GM23248 (cell line): ENCODE results near the gene RPL10A. TPM values are rescaled to one million over a fixed set of nuclear protein-coding genes. Genes with fewer than 3 reads are reported as not detected.

Experiments
- DNase-seq: peaks from one replicate; pipeline ENCODE4 v3.0.0-alpha.2; 2015
- H2AFZ ChIP-seq: fragments of 200-600 bp; sonication (generic); 2 replicates; pipeline ENCODE4 v1.6.1; 2016; ENCODE audit warnings: antibody characterized with exemption
- H3F3A ChIP-seq: fragments of 200-600 bp; sonication (generic); 2 replicates; pipeline ENCODE4 v1.6.1; 2016; ENCODE audit warnings: mild to moderate bottlenecking, antibody characterized with exemption, mixed run types; ENCODE audit not compliant: insufficient read depth
- H3K27ac ChIP-seq: fragments of 200-600 bp; sonication (generic); 2 replicates; pipeline ENCODE4 v1.5.1; 2016; ENCODE audit warnings: mild to moderate bottlenecking
- H3K27me3 ChIP-seq: fragments of 200-600 bp; sonication (generic); replicated peaks from 2 replicates; pipeline ENCODE4 v1.6.1; 2016; ENCODE audit warnings: mild to moderate bottlenecking; ENCODE audit not compliant: insufficient read depth
- H3K36me3 ChIP-seq: fragments of 200-600 bp; sonication (generic); 2 replicates; pipeline ENCODE4 v1.6.1; 2016; ENCODE audit warnings: low read depth, mild to moderate bottlenecking
- H3K4me1 ChIP-seq: fragments of 200-600 bp; sonication (generic); 2 replicates; pipeline ENCODE4 v1.6.1; 2016; ENCODE audit warnings: mild to moderate bottlenecking; ENCODE audit not compliant: insufficient read depth
- H3K4me2 ChIP-seq: fragments of 200-600 bp; sonication (generic); one replicate; pipeline ENCODE4 v1.6.1; 2016; ENCODE audit warnings: mild to moderate bottlenecking; ENCODE audit not compliant: unreplicated experiment
- H3K4me3 ChIP-seq: fragments of 200-600 bp; sonication (generic); 2 replicates; pipeline ENCODE4 v1.5.1; 2016; ENCODE audit warnings: mild to moderate bottlenecking
- H3K79me2 ChIP-seq: fragments of 200-600 bp; sonication (generic); 2 replicates; pipeline ENCODE4 v1.6.1; 2016; ENCODE audit warnings: mild to moderate bottlenecking; ENCODE audit not compliant: insufficient read depth
- H3K9ac ChIP-seq: fragments of 200-600 bp; sonication (generic); 2 replicates; pipeline ENCODE4 v1.6.1; 2016; ENCODE audit warnings: mild to moderate bottlenecking
- H3K9me2 ChIP-seq: fragments of 200-600 bp; sonication (generic); 2 replicates; pipeline ENCODE4 v1.6.1; 2016; ENCODE audit warnings: mixed run types, mild to moderate bottlenecking, moderate library complexity; ENCODE audit not compliant: insufficient read depth
- H3K9me3 ChIP-seq: fragments of 200-600 bp; sonication (generic); one replicate; pipeline ENCODE4 v1.6.1; 2017; ENCODE audit warnings: low read depth
- H4K20me1 ChIP-seq: fragments of 200-600 bp; sonication (generic); 2 replicates; pipeline ENCODE4 v1.6.0; 2016; ENCODE audit not compliant: insufficient read depth
- EZH2 ChIP-seq: fragments of 200-600 bp; sonication (generic); IDR thresholded peaks from 2 replicates; pipeline ENCODE4 v1.6.1; 2018; ENCODE audit warnings: antibody characterized with exemption, mild to moderate bottlenecking; ENCODE audit not compliant: insufficient read depth, poor library complexity, severe bottlenecking
- EZH2phosphoT487 ChIP-seq: fragments of 200-600 bp; sonication (generic); IDR thresholded peaks from 2 replicates; pipeline ENCODE4 v1.6.1; 2018; ENCODE audit warnings: antibody characterized with exemption, moderate library complexity, mild to moderate bottlenecking, low read depth; ENCODE audit not compliant: insufficient read depth
- WGBS, 2 experiments: methylation state at CpG; one replicate each; pipeline ENCODE4 v1.1.6; 2015 to 2017; ENCODE audit warnings: low lambda C conversion rate in 2 of 2, low coverage in 1 of 2; ENCODE audit errors: missing lambda C conversion rate in 2 of 2; 5-methylcytosine and 5-hydroxymethylcytosine counted together
- in situ Hi-C: fragments of 300-500 bp; cut with MboI; formaldehyde crosslinking; loops from 2 replicates; pipeline ENCODE4 v1.15.0; 2020
- polyA plus RNA-seq: library from polyadenylated mRNA; unstranded; fragments of >200 nt; fragmentation: Nextera tagmentation; extraction: Ambion mirVana; gene quantifications from 2 replicates; pipeline ENCODE4 v1.2.1, GENCODE V29; 2016
- total RNA-seq: library from RNA; depleted of rRNA; stranded (reverse); fragments of >200 nt; shearing (Covaris generic); gene quantifications from 2 replicates; pipeline ENCODE4 v1.2.3, GENCODE V29; 2014

RPL10A gene
- total and polyA plus RNA-seq, 2 experiments from 2014 or later: 366 to 915 TPM

GRCh38 chr6:35488517-35488862, 20.3 kb downstream of the RPL10A start:
- no peak overlapping the region for H3K9ac ChIP-seq
- 69 to 72% methylated on average over 9 of the region's 9 CpGs for WGBS, 2 experiments
- no peaks in the 10 kb centered on the region for H3K36me3 ChIP-seq
- DNase-seq: no peak
- no peak overlapping the region for H3K27ac ChIP-seq
- H3F3A ChIP-seq: no peaks in the 10 kb centered on the region
- H3K27me3 ChIP-seq: no peaks in the 10 kb centered on the region
- no peak for TF ChIP-seq EZH2
- TF ChIP-seq EZH2phosphoT487: no peak
- in situ Hi-C loops: no loop called here
- peaks cover 31% of the 10 kb centered on the region for H3K4me1 ChIP-seq
- no peaks in the 10 kb centered on the region for H3K9me3 ChIP-seq
- no peak overlapping the region for H2AFZ ChIP-seq
- no peak overlapping the region for H3K4me2 ChIP-seq
- H4K20me1 ChIP-seq: no peaks in the 10 kb centered on the region
- H3K79me2 ChIP-seq: peaks cover 85% of the 10 kb centered on the region
- no peak overlapping the region for H3K4me3 ChIP-seq
- H3K9me2 ChIP-seq: no peaks in the 10 kb centered on the region

- 100% methylated on average over 1 of the region's 1 CpG for WGBS, 2 experiments
- H2AFZ ChIP-seq: no peak overlapping the region
- H3K4me3 ChIP-seq: no peak overlapping the region
- no peaks in the 10 kb centered on the region for H4K20me1 ChIP-seq
- TF ChIP-seq EZH2phosphoT487 (no peak), EZH2 (no peak)
- H3K79me2 ChIP-seq: peaks cover 91% of the 10 kb centered on the region
- no peaks in the 10 kb centered on the region for H3K36me3 ChIP-seq
- H3K9me2 ChIP-seq: no peaks in the 10 kb centered on the region
- no peak for DNase-seq
- no peaks in the 10 kb centered on the region for H3K27me3 ChIP-seq
- H3K9ac ChIP-seq: no peak overlapping the region
- no peaks in the 10 kb centered on the region for H3K9me3 ChIP-seq
- H3K27ac ChIP-seq: no peak overlapping the region
- H3K4me1 ChIP-seq: peaks cover 31% of the 10 kb centered on the region
- no peak overlapping the region for H3K4me2 ChIP-seq
- H3F3A ChIP-seq: no peaks in the 10 kb centered on the region
- in situ Hi-C loops: no loop called here
Measured at GRCh38 chr6:35489066-35489465, 20.9 kb downstream of the RPL10A start.

GRCh38 chr6:35489995-35490791, 22.0 kb downstream of the RPL10A start:
- Histone ChIP-seq H3K4me3 (peak overlapping the region; percentile 40), H3K9me2 (no peaks in the 10 kb centered on the region), H3K27me3 (no peaks in the 10 kb centered on the region), H3K9ac (0 out of 2 replicates have a peak overlapping the region, but pooled peaks have one; percentile 37), H3K79me2 (peaks cover 99% of the 10 kb centered on the region), H3K4me2 (peak overlapping the region; percentile 67), H4K20me1 (no peaks in the 10 kb centered on the region), H3K9me3 (no peaks in the 10 kb centered on the region), H2AFZ (peak overlapping the region; percentile 62), H3F3A (no peaks in the 10 kb centered on the region), H3K36me3 (no peaks in the 10 kb centered on the region), H3K4me1 (peaks cover 25% of the 10 kb centered on the region), H3K27ac (no peak overlapping the region)
- in situ Hi-C loops: no loop called here
- WGBS, 2 experiments: 9 to 18% methylated on average over 16 to 26 of the region's 28 CpGs
- TF ChIP-seq EZH2phosphoT487 (no peak), EZH2 (no peak)
- DNase-seq: peak; percentile 75

- in situ Hi-C loops: no loop called here
- Histone ChIP-seq H3K27ac (no peak overlapping the region), H3K4me2 (peak overlapping the region; percentile 67), H3K4me3 (no peak overlapping the region), H3K9me2 (no peaks in the 10 kb centered on the region), H4K20me1 (no peaks in the 10 kb centered on the region), H3K9ac (0 out of 2 replicates have a peak overlapping the region, but pooled peaks have one; percentile 37), H3K36me3 (no peaks in the 10 kb centered on the region), H2AFZ (no peak overlapping the region), H3K4me1 (peaks cover 27% of the 10 kb centered on the region), H3F3A (no peaks in the 10 kb centered on the region), H3K9me3 (no peaks in the 10 kb centered on the region), H3K27me3 (no peaks in the 10 kb centered on the region), H3K79me2 (peaks cover 99% of the 10 kb centered on the region)
- WGBS, 2 experiments: 90 to 96% methylated on average over 7 to 8 of the region's 8 CpGs
- TF ChIP-seq EZH2 (no peak), EZH2phosphoT487 (no peak)
- no peak for DNase-seq
Measured at GRCh38 chr6:35490821-35491557, 22.8 kb downstream of the RPL10A start.
